Activated CD8-positive, alpha-beta memory T cell treated with anti-CD3 and anti-CD28 coated beads for 48 hours (primary cell): ENCODE measurements around the gene MRPS5.

Source experiments
- DNase-seq, 3 experiments: peaks; one replicate each; pipeline ENCODE4 v3.0.0-alpha.2; 2020; ENCODE audit warnings: low read depth in 2 of 3, low spot score in 2 of 3

MRPS5 gene

GRCh38 chr2:95061601-95062183 lies 59.9 kb downstream of the MRPS5 start:
- no peak for DNase-seq

DNA sequence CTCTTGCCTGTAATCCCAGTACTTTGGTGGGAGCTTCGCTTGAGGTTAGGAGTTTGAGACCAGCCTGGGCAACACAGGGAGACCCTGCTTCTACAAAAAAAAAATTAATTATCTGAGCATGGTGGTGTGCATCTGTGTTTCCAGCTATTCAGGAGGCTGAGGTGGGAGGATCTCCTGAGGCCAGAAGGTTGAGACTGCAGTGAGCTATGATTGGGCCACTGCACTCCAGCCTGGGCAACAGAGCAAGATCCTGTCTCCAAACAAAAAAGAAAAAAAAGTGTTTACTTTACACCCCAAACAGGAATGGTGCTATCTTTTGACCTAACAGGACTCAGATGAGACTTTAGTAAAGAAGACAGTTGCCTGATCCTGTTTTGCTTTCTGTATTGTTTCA lies 60.5 kb downstream of the MRPS5 start:
- DNase-seq, result no peak

GRCh38 chr2:95060446-95061118 lies 61.0 kb downstream of the MRPS5 start:
- DNase-seq, result no peak

DNA sequence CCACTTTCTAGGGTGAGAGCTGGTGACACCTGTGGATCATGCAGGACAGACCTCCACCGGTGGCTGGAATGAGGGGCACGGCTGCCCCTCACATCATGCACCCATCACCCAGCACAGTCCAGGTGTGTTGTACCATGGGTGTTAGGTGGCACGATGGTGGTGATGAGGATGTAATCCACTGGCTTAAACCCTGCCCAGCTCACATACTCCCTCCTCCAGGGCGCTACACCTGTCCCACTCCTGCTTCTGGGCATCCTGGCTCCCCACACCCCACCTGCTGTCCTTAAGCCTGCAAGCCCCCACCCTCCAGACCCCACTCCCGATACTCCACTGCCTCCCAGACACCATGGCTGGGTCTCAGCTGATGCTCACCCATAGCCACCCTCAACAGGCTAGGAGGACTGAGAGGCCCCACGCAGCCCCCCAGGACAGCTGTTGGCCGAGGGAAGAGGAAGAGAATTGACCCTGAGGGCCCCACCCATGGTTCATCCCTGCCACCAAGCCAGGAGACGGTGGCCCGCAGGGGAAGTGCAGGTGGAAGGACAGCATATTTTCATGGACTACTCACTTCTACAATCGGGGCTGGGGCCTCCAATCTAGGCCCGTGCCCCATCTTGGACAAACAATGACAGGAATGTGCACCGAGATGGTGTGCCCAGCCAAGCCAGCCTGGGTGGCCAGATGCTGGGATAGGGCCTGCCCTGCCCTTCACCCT lies 61.8 kb downstream of the MRPS5 start:
- DNase-seq, result no peak

DNA sequence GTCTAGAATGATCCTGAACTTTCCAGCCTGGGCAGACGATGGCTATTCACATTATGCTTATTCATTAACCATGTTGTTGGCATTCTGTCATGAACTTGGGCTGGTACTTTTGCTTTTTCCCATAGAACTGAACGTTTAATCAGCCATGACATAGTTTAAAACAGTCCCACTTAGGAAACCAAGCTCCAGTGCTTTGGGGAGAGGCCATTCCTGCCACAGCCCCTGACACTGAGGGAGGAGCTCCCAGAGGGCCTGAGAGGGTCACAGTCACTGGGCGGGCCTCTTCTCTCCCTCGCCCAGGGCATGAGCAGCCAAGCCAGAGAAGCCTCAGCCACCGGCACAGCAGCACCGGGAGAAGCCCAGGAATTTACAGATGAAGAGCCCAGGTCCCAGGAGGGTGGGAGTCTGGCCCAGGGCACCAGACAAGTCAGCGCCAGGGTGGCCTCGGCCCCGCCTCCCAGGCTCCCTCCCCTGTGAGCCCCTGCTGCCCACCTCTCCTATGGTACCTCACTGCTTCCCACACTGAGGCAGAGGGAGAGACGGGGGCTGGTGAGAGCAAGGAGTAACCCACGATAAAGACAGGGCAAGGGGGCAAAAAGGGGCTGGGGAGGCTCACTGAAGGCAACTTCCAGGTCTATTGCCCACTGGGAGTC lies 62.5 kb downstream of the MRPS5 start:
- no peak for DNase-seq

DNA sequence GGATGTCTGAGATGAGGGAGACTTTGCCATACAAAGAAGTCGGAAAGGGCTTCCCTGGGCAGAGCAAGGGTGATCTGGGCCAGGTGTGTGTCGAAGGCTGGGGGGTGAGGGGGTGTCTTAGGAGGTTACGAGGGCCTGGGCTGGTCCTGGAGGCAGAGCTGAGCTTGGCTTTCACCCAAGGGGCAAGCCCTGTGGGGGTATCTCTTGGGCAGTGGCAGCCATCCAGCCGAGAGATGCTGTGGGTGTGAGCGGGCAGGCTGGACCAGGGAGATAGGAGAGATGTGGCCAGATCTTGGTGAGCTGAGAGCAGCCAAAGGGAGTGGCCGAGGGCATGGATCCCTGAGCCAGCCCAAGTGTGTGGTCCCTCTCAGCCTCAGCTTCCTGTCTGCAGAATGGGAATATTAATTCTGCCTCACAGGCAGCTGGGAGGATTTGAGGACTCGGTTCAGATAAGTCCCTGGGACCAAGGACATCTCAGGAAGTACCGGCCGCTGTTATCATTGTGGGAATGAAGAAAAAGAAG lies 63.1 kb downstream of the MRPS5 start:
- DNase-seq, result no peak

- no peak for DNase-seq
Measured at GRCh38 chr2:95057535-95058370, 63.9 kb downstream of the MRPS5 start.

DNA sequence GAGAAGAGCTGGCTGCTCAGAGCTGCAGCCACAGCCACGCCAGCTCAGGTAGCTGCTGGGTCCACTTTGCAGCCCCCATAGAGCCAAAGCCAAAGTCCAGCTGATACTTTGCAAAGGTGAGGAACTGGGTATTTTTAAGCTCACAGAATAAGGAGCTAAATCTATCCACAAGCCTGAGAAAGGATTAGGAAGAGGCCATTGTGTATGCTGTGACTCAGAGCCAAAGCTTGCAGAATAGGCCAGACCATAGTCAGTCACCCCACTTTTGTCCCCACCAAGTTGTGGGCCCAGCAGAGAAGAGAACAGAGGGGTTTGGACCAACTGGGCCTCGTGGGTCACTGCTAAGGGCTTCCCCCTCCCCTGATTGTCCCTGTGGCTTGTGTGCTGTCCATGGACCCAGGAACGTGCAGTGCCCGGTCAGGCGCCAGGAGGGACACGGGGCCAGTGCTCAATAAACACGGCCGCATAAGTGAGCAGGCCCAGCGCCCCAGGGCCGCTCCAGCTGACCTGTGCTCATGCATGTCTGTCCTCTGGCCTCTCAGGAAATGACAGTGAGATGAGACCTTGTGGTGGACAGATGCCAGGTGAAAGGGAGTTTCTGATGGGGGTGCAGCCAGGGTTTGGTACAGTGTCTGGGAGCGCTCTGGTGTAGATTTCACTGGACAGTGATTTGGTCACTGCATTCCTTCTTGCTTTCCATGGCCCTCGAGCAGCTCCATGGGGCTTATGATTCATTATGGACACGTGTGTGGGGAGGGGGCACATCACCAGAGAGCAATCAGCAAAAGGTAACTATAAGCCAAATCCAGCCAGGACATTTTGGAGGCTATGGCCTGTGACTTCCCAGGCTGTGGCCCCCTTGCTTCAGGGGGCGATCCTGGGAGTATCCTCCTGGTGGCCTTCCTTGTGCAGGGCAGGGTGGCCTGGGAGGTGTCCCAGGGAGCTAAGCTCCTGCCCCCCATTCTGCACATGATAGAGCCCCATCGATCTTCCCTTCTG lies 64.8 kb downstream of the MRPS5 start:
- no peak for DNase-seq

- no peak for DNase-seq
Measured at GRCh38 chr2:95056044-95056443, 65.6 kb downstream of the MRPS5 start.

- no peak for DNase-seq
Measured at GRCh38 chr2:95055262-95055661, 66.3 kb downstream of the MRPS5 start.

GRCh38 chr2:95054016-95054415 lies 67.6 kb downstream of the MRPS5 start:
- DNase-seq, result no peak

DNA sequence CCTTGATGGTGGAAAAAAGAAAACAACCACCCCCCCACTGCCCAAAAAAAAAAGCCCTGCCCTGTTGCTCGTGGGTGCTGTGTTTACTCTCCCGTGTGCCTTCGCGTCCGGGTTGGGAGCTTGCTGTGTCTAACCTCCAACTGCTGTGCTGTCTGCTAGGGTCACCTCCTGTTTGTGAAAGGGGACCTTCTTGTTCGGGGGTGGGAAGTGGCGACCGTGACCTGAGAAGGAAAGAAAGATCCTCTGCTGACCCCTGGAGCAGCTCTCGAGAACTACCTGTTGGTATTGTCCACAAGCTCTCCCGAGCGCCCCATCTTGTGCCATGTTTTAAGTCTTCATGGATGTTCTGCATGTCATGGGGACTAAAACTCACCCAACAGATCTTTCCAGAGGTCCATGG lies 68.1 kb downstream of the MRPS5 start:
- DNase-seq, result no peak

DNA sequence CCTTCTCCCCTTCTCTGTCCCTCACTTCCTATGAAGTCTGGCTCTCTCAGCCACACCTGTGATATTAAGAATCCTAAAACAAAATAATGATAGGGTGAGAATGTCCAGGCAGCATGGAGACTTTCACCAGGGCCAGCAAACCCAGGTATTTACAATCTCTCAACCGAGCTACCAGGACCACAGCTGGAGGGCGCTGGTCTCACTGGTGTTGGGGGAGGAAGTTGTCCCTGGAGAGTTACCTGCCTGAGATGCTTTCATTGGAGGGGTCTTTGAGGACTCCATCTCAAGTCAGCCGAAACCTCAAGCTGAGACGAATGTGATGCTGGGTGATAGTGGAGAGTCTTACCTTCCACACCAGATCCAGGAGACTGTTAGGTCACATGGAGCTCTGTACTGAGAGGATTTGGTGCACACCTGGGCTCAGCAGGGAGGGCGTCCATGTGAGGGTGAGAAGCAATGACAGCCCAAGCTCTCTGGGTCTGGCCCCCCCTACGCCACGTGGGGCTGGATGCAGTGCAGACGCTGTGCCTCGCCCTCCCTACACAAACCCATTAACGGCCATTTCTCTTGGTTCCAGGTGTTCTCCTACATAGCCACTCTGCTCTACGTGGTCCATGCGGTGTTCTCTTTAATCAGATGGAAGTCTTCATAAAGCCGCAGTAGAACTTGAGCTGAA lies 68.7 kb downstream of the MRPS5 start:
- DNase-seq, result no peak

DNA sequence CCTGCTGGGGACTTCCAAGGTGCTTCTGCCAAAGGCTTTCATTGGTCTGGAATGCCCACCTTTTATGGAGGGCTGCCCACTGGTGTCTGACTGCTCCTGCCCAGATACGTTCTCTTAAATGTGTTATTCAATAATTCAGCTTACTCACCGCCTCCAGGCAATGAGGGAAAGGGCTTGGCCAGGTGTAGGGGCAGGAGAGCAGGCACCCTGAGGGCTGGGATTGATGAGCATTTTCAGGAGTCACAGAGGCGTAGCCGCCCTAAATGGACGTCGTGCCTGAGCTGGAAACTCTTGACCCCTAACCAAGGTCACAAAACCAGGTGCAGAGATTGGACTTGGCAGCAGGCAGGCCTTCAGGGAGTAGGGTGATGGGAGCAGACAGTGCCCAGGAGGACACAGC lies 69.3 kb downstream of the MRPS5 start:
- DNase-seq, result no peak

GRCh38 chr2:95051626-95052025 lies 70.0 kb downstream of the MRPS5 start:
- DNase-seq, result no peak

- no peak for DNase-seq
Measured at GRCh38 chr2:95050385-95051300, 71.0 kb downstream of the MRPS5 start.

GRCh38 chr2:95049961-95050360 lies 71.6 kb downstream of the MRPS5 start:
- no peak for DNase-seq

- no peak for DNase-seq
Measured at GRCh38 chr2:95049683-95049955, 72.0 kb downstream of the MRPS5 start.
